T-helper 1 cell treated with Interleukin-12 subunit alpha and Interleukin-12 subunit beta and Interleukin-4 antibody, amounts not matched to agents 30 μg/mL and 1 μg/mL, for 36 hours (primary cell): ENCODE data around the gene PPP5C.
A peak's percentile ranks its signal among the peaks of the same experiment; 100 is the strongest.
"Not testable (repeated sequence)": the region's sequence is repeated elsewhere in the genome, so short reads cannot be mapped to it uniquely, and the experiment has no call there.

ENCODE experiments used
- H3K27ac Mint-ChIP-seq: one replicate; pipeline ENCODE4 v1.8.0; 2021; ENCODE audit warnings: mild to moderate bottlenecking, mixed read lengths
- H3K27me3 Mint-ChIP-seq: one replicate; pipeline ENCODE4 v1.8.0; 2021; ENCODE audit warnings: low read depth, mixed read lengths
- H3K36me3 Mint-ChIP-seq: one replicate; pipeline ENCODE4 v1.8.0; 2021; ENCODE audit warnings: low read depth, mixed read lengths
- H3K4me1 Mint-ChIP-seq: one replicate; pipeline ENCODE4 v1.8.0; 2021; ENCODE audit warnings: low read depth, mixed read lengths
- H3K4me3 Mint-ChIP-seq: one replicate; pipeline ENCODE4 v1.8.0; 2021; ENCODE audit warnings: mild to moderate bottlenecking, moderate library complexity, mixed read lengths
- H3K9me3 Mint-ChIP-seq: one replicate; pipeline ENCODE4 v1.8.0; 2021; ENCODE audit warnings: mixed read lengths

PPP5C gene

DNA sequence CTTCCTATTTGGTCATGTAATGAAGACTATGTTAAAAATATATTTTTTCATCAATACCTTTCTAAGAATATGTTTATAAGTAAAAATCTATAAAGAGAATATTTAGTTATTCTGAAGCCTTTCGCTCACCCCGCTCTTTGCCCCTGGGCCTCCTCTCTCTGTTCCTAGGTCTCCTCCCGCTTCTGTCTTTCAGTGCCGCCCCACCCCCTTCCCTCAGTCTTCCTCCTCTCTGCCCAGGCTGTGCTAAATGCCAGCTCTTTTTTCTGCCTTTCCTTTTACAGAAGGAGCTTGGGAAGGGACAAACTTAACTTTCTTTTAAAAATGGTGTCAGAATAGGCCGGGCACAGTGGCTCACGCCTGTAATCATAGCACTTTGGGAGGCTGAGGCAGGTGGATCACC is 27.3 kb upstream of the PPP5C start:
- Mint-ChIP-seq H3K27ac (no peak overlapping the region), H3K4me3 (no peak overlapping the region), H3K36me3 (no peaks in the 10 kb centered on the region), H3K27me3 (no peaks in the 10 kb centered on the region), H3K9me3 (no peaks in the 10 kb centered on the region), H3K4me1 (no peaks in the 10 kb centered on the region)

DNA sequence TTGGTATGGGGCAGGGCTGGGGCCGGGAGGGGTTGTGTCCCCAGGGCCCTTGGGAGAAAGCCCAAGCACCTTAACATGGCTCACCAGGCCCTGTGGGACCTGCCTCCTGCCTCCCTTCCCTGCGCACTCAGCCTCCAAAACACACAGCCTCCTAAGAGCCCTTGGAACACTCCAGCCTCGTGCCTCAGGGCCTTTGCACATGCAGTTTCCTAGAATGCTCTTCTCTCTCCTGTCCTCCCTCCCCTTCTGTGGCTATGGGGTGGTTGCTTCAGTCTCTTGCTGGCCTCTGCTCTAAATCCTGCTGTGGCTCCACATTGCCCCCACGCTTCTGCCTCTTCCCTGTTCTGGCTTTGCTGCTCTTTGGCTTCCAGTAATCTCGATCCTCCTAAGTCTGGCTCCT is 26.3 kb upstream of the PPP5C start:
- Mint-ChIP-seq H3K9me3 (peaks cover 3% of the 10 kb centered on the region), H3K4me3 (no peak overlapping the region), H3K36me3 (no peaks in the 10 kb centered on the region), H3K27me3 (no peaks in the 10 kb centered on the region), H3K4me1 (no peaks in the 10 kb centered on the region), H3K27ac (no peak overlapping the region)

DNA sequence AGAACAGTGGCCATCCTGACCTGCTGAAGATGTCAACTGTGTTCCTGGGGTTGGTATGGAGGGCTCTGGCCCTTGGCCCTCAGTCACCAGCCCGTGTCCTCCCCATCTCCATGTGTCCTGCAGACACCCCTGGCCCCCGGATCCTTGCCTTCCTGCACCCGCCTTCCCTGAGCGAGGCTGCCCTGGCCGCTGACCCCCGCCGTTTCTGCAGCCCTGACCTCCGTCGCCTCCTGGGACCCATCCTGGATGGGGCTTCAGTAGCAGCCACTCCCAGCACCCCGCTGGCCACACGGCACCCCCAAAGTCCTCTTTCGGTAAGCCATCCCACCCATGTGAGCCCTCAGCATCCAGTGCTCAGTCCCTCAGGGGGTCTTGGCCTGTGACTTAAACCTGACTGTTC is 25.2 kb upstream of the PPP5C start:
- H3K4me3 Mint-ChIP-seq, result no peak overlapping the region
- no peak overlapping the region for H3K27ac Mint-ChIP-seq
- H3K36me3 Mint-ChIP-seq, result no peaks in the 10 kb centered on the region
- H3K4me1 Mint-ChIP-seq, result no peaks in the 10 kb centered on the region
- H3K9me3 Mint-ChIP-seq, result peaks cover 13% of the 10 kb centered on the region
- H3K27me3 Mint-ChIP-seq, result no peaks in the 10 kb centered on the region

DNA sequence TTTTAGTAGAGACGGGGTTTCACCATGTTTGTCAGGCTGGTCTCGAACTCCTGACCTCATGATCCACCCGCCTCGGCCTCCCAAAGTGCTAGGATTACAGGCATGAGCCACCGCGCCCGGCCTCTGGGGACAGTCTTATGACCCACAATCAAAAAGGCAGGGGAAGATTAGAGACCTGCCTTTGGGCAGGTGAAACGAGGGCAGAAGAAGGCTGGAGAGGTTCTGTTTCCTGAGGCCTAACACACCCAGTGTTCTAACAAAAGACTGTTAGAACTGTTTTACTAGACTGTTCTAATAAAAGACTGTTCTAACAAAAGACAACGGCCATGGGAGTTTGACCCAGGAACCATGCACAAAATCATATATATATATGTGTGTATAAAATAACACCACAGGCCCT is 23.7 kb upstream of the PPP5C start:
- peaks cover 22% of the 10 kb centered on the region for H3K9me3 Mint-ChIP-seq
- not testable (repeated sequence) for H3K36me3 Mint-ChIP-seq, H3K4me3 Mint-ChIP-seq, H3K4me1 Mint-ChIP-seq, H3K27ac Mint-ChIP-seq, H3K27me3 Mint-ChIP-seq

DNA sequence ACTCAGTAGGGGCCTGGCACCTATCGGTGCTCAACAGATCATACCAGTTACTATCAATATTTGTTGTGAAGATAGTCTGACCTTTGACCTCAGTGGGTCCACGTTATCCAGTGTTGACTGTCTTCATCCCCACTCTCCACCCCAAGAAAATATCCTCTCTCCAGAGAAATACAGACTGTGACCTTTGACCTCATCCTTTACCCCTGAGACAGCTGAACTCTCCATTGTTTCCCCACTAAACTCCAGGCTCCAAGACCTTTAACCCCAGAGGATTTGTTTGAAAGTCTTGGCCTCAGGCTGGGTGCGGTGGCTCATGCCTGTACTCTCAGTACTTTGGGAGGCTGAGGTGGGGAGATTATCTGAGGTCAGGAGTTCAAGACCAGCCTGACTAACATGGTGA is 22.6 kb upstream of the PPP5C start:
- Mint-ChIP-seq H3K27me3 (no peaks in the 10 kb centered on the region), H3K4me1 (no peaks in the 10 kb centered on the region), H3K9me3 (peaks cover 29% of the 10 kb centered on the region), H3K36me3 (no peaks in the 10 kb centered on the region), H3K4me3 (no peak overlapping the region), H3K27ac (no peak overlapping the region)

DNA sequence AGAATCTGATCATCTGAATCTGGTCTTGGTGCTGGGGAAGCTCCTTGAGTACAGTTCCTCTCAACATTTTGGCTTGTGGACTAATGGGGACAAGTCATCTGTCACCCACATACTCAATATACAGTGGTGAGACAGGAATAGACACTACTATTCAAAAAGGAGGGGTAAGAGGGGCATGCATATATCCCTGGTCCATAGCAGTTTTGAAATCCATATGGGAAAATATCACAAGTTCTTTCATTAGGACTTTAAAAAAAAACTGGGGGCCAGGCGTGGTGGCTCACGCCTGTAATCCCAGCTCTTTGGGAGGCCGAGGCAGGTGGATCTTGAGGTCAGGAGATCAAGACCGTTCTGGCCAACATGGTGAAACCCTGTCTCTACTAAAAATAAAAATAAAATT is 20.3 kb upstream of the PPP5C start:
- Mint-ChIP-seq H3K9me3 (peaks cover 43% of the 10 kb centered on the region), H3K27ac (no peak overlapping the region), H3K4me3 (no peak overlapping the region), H3K27me3 (peaks cover 7% of the 10 kb centered on the region), H3K4me1 (no peaks in the 10 kb centered on the region), H3K36me3 (no peaks in the 10 kb centered on the region)

DNA sequence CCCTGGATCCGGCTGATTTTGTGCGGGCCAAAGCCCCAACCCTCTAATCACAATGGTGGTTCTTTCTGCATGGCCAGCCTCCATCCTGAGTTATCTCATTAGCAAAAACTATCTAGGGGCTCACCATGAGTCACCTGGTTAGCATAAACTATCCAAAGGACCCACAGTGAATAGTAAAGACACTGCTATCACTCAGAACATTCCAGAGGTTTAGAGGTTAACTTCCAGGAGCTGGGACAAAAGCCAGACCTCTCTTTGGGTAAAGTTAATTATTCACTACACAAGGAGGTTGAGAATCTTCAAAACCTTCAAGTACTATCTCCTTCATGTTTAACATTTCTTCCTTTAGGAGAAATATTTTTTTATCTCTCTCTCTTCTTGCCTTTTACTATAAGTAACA is 18.8 kb upstream of the PPP5C start:
- H3K4me3 Mint-ChIP-seq, result no peak overlapping the region
- H3K27me3 Mint-ChIP-seq, result peaks cover 7% of the 10 kb centered on the region
- no peaks in the 10 kb centered on the region for H3K4me1 Mint-ChIP-seq
- H3K27ac Mint-ChIP-seq, result no peak overlapping the region
- H3K36me3 Mint-ChIP-seq, result no peaks in the 10 kb centered on the region
- peaks cover 43% of the 10 kb centered on the region for H3K9me3 Mint-ChIP-seq

DNA sequence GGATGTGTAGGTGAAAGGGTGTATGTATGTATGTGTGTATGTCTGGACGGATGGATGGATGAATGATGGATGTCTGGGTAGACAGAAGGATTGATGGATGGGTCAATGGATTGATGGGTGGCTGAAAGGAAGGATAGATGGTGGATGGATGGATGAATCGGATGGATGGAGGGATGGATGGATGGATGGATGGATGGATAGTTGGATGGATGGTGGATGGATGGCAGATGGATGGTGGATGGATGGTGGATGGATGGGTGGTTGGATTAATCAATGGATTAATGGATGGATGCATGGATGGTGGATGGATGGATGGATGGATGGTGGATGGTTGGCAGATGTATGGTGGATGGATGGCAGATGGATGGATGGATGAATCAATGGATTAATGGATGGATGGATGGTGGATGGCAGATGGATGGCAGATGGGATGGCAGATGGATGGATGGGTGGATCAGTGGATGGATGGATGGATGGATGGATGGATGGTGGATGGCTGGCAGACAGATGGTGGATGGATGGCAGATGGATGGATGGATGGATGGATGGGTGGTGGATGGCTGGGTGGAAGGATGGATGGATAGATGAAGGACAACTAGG is 16.5 kb upstream of the PPP5C start:
- no peaks in the 10 kb centered on the region for H3K4me1 Mint-ChIP-seq
- H3K9me3 Mint-ChIP-seq, result peaks cover 41% of the 10 kb centered on the region
- no peak overlapping the region for H3K27ac Mint-ChIP-seq
- peaks cover 7% of the 10 kb centered on the region for H3K27me3 Mint-ChIP-seq
- H3K4me3 Mint-ChIP-seq, result no peak overlapping the region
- no peaks in the 10 kb centered on the region for H3K36me3 Mint-ChIP-seq

DNA sequence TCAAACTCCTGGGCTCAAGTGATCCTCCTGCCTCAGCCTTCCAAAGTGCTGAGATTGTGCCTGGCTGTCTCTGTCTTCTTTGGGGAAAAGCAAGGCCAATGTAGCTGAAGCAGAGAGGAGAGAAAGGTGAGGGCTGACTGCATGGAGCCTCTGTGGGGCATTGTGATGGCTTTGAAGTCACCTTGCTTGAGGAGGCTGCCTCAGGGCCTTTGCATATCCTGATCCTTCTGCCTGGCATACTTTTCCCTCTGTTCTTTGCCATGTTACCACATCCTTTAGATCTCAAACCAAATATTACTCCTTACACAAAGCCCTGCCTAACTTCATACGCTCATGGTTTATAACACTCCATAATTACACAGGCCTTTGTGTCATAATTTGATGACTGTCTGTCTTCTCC is 9.4 kb upstream of the PPP5C start:
- H3K4me1 Mint-ChIP-seq, result no peaks in the 10 kb centered on the region
- no peak overlapping the region for H3K4me3 Mint-ChIP-seq
- H3K27ac Mint-ChIP-seq, result no peak overlapping the region

DNA sequence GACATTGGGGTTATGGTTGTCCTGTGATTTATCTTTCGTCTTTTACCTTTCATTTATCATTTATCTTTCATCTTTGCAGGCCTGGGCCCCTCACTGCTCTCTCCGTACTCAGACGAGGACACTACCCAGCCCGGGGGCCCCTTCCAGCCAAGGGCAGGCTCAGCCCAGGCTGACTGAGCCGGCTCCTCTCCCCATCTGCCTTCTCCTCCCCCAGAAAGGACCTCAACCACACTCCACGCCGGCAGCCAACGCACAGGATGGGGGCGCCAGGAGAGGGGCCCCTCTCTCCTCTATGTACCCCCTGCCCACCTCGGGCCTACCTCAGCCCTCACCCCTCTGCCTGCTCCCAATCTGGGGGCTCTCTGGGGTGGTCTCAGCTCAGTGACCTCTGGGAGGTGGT is 7.4 kb upstream of the PPP5C start:
- Mint-ChIP-seq H3K27me3 (peaks cover 21% of the 10 kb centered on the region), H3K4me1 (no peaks in the 10 kb centered on the region), H3K9me3 (no peaks in the 10 kb centered on the region), H3K36me3 (no peaks in the 10 kb centered on the region), H3K27ac (no peak overlapping the region), H3K4me3 (no peak overlapping the region)

More for the DNA sequence above, 9.4 kb upstream of the PPP5C start:
- no peaks in the 10 kb centered on the region for H3K36me3 Mint-ChIP-seq
- peaks cover 14% of the 10 kb centered on the region for H3K27me3 Mint-ChIP-seq
- no peaks in the 10 kb centered on the region for H3K9me3 Mint-ChIP-seq

DNA sequence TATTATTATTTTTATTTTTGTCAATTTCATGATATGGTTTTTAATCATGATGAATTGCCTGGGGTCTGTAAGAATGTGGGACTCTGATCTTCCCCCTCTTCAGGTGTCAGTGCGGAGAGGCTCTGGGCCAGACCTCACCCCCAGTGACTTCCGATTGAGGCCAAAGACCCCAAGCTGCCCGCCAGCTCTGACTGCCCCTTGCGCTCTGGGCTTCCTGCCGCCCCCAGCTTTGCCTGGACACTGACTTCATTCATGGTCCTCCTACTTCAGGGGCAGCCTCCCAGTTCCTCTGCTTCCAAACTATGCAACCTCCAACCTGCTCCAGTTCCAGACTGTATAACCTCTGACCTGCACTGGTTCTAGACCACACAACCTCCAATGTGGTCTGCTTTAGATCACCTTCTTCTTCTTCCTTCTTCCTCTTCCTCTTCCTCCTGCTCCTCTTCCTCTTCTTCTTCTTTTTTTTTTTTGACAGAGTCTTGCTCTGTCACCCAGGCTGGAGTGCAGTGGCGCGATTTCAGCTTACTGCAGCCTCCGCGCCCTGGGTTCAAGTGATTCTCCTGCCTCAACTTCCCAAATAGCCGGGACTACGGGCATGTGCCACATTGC is 6.7 kb upstream of the PPP5C start:
- H3K27me3 Mint-ChIP-seq, result peaks cover 21% of the 10 kb centered on the region
- H3K27ac Mint-ChIP-seq, result no peak overlapping the region
- no peaks in the 10 kb centered on the region for H3K9me3 Mint-ChIP-seq
- H3K36me3 Mint-ChIP-seq, result no peaks in the 10 kb centered on the region
- no peaks in the 10 kb centered on the region for H3K4me1 Mint-ChIP-seq
- no peak overlapping the region for H3K4me3 Mint-ChIP-seq

DNA sequence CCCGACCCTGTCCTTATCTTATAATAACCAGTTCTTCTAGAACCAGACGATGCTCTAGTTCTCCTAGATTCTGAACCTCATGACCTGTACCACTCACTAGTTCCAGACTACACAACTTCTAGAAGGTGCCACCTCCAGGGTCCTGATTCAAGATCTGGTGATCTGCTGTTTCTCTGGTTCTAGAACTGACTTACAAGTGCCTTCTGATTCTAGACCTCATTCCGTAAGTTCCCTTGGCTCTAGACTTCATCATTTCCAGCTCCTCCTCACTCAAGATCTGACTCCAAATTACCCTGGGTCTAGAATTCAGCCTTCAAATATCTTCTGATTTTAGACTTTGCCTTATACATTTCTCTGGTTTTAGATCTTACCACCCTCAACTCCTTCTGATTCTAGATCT is 5.0 kb upstream of the PPP5C start:
- Mint-ChIP-seq H3K4me1 (peaks cover 2% of the 10 kb centered on the region), H3K36me3 (no peaks in the 10 kb centered on the region), H3K4me3 (no peak overlapping the region), H3K27ac (no peak overlapping the region), H3K9me3 (no peaks in the 10 kb centered on the region), H3K27me3 (peaks cover 26% of the 10 kb centered on the region)

DNA sequence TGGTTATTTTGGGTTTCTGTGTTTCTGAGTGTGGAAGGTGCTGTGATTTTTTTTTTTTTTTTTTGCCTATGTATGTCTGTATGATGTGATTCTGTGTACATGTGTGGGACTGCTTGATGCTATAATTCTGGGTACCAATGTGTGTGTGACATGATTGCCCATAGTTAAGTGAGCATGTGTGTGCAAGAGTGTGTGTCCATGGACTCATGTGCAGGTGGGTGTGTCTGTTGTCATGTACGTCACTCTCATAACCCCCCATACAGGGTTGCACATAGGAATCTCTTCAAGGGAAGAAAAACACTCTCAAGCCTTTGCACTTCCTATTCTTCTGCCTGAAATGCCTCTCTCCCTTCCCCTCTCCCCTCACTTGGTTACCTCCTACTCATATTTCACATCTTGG is 2.5 kb upstream of the PPP5C start:
- no peak overlapping the region for H3K27ac Mint-ChIP-seq
- no peak overlapping the region for H3K4me3 Mint-ChIP-seq
- no peaks in the 10 kb centered on the region for H3K9me3 Mint-ChIP-seq
- H3K36me3 Mint-ChIP-seq, result peaks cover 13% of the 10 kb centered on the region
- peaks cover 22% of the 10 kb centered on the region for H3K4me1 Mint-ChIP-seq
- peaks cover 26% of the 10 kb centered on the region for H3K27me3 Mint-ChIP-seq

DNA sequence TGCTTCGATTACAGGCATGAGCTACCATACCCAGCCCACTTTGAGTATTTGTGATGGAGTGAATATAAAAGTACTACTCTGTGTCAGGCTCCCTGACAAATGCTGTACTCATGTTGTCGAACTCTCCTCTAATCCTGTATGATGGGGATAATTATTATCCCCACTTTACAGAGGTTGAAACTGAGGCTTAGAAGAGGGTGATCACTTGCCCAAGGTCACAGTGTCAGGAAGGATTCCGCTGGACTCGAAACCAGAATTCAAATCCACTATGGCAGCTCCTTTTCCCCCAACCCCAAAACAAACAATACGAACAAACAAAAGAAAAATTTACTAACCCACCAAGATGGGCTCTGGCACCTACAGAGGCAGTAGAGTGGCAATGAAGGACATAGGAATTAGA is 1.7 kb upstream of the PPP5C start:
- H3K4me3 Mint-ChIP-seq, result peak overlapping the region; percentile 88
- no peaks in the 10 kb centered on the region for H3K9me3 Mint-ChIP-seq
- H3K27me3 Mint-ChIP-seq, result peaks cover 23% of the 10 kb centered on the region
- peak overlapping the region; percentile 31 for H3K27ac Mint-ChIP-seq
- peaks cover 18% of the 10 kb centered on the region for H3K36me3 Mint-ChIP-seq
- peaks cover 30% of the 10 kb centered on the region for H3K4me1 Mint-ChIP-seq

DNA sequence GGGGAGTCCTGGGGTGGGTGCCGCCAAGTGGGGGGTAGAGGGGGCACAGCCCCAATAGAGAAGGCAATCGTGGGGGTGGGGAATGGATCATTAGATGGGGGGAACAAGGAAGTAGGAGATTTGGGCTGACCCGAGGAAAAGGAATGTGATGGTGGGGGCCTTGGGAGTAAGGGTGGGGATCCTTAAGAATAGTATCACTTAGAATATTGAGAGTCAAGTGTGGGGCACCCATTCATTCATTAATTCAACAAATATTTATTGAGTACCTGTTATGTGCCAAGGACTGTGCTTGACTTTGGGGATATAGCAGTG is 641 bp downstream of the PPP5C start:
- H3K4me1 Mint-ChIP-seq, result peaks cover 46% of the 10 kb centered on the region
- H3K4me3 Mint-ChIP-seq, result peak overlapping the region; percentile 88
- H3K27me3 Mint-ChIP-seq, result peaks cover 11% of the 10 kb centered on the region
- H3K27ac Mint-ChIP-seq, result peak overlapping the region; percentile 89
- peaks cover 21% of the 10 kb centered on the region for H3K36me3 Mint-ChIP-seq
- H3K9me3 Mint-ChIP-seq, result no peaks in the 10 kb centered on the region

DNA sequence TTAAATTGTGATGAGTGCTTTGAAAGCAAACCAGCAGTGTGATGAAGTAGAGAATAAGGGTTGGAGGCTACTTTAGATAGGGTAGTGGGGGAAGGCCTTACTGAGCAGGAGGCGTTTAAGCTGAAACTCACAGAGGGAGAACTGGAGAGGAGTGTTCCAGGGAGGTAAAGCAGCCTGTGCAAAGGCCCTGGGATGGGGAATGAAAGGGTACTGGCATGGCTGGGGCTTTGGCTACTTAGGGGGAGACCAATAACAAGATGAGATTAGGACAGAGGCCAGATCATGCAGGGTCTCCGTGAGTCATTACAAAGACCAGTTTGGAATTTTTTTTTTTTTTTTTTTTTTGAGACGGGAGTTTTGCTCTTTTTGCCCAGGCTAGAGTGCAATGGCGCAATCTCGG is 1.1 kb downstream of the PPP5C start:
- Mint-ChIP-seq H3K9me3 (no peaks in the 10 kb centered on the region), H3K4me1 (peaks cover 49% of the 10 kb centered on the region), H3K27me3 (peaks cover 11% of the 10 kb centered on the region), H3K27ac (peak overlapping the region; percentile 89), H3K4me3 (peak overlapping the region; percentile 88), H3K36me3 (peaks cover 21% of the 10 kb centered on the region)
